ENCODE results near the gene SETBP1. TPM values are rescaled to one million over a fixed set of nuclear protein-coding genes. Genes with fewer than 3 reads are reported as not detected.

Gene SETBP1
- total and polyA plus RNA-seq, 2 of the 13 experiments (the other 11 are each of a cell fraction or from before 2014, with no cell fraction given), result 0.18 to 0.65 TPM

DNA sequence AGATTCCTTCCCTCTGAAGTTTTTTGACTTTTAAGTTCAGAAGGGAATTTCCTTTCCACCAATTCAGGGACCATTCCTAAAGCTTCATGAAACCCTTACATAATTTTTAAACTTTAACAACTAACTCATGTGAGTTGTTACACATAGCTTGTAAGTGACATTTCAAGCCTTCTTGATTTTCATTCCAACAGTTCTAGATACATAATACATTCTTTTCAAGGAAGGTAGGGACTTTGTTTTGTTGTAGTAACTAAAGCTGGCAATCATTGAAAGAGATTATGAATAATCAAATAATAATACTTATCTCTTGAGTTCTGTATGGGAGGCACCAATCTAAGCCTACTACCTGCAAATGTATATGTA, 45.4 kb downstream of the SETBP1 start:
- H4K20me1 ChIP-seq (ENCODE audit: insufficient read depth, low read length), result no peaks in the 10 kb centered on the region
- H3K4me3 ChIP-seq (replicated peaks in 1 of 3; ENCODE audit: insufficient read depth in 1 of 3, low read depth in 2 of 3, low read length in 3 of 3), result no peak overlapping the region
- POLR2A ChIA-PET, result no interaction called here
- H3K9ac ChIP-seq (ENCODE audit: insufficient read depth, low read depth, low read length), result no peak overlapping the region
- CTCF ChIA-PET (ENCODE audit: low intra/inter-chr PET ratio, low total read pairs), result no interaction called here
- H3K36me3 ChIP-seq (replicated peaks in 1 of 2; ENCODE audit: control insufficient read depth in 1 of 2, insufficient read depth in 2 of 2, low read length in 2 of 2), result no peaks in the 10 kb centered on the region
- no peak for DNase-seq (ENCODE audit: low spot score)
- H3K27ac ChIP-seq (ENCODE audit: extremely low read length, insufficient read depth, low read length), result no peak overlapping the region
- no peak for ATAC-seq
- TF ChIP-seq, protein P1, sequence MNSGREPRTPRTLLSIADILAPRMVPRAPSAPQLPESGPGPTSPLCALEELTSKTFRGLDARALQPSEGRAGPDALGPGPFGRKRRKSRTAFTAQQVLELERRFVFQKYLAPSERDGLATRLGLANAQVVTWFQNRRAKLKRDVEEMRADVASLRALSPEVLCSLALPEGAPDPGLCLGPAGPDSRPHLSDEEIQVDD (CRISPR knock-in tag; IDR thresholded peaks at IDR 0.05; ENCODE audit: borderline replicate concordance), result no peak
- TF ChIP-seq FOXK1 (CRISPR knock-in tag; IDR thresholded peaks at IDR 0.05; ENCODE audit: borderline replicate concordance, low read depth) (no peak), ZNF329 (CRISPR knock-in tag; IDR thresholded peaks at IDR 0.05; ENCODE audit: low read depth) (no peak), FOXA1 (IDR thresholded peaks at IDR 0.05) (no peak), FOXA1 (CRISPR knock-in tag; IDR thresholded peaks at IDR 0.05) (no peak), SP5 (CRISPR knock-in tag; IDR thresholded peaks at IDR 0.05; ENCODE audit: borderline replicate concordance, low read depth) (no peak), THAP11 (CRISPR knock-in tag; IDR thresholded peaks at IDR 0.05) (no peak), ZKSCAN5 (CRISPR knock-in tag; IDR thresholded peaks at IDR 0.05) (no peak), KDM4B (CRISPR knock-in tag; IDR thresholded peaks at IDR 0.05) (no peak)
- TF ChIP-seq, protein P2, sequence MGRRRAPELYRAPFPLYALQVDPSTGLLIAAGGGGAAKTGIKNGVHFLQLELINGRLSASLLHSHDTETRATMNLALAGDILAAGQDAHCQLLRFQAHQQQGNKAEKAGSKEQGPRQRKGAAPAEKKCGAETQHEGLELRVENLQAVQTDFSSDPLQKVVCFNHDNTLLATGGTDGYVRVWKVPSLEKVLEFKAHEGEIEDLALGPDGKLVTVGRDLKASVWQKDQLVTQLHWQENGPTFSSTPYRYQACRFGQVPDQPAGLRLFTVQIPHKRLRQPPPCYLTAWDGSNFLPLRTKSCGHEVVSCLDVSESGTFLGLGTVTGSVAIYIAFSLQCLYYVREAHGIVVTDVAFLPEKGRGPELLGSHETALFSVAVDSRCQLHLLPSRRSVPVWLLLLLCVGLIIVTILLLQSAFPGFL (CRISPR knock-in tag; IDR thresholded peaks at IDR 0.05), result no peak
- TF ChIP-seq, protein P3, sequence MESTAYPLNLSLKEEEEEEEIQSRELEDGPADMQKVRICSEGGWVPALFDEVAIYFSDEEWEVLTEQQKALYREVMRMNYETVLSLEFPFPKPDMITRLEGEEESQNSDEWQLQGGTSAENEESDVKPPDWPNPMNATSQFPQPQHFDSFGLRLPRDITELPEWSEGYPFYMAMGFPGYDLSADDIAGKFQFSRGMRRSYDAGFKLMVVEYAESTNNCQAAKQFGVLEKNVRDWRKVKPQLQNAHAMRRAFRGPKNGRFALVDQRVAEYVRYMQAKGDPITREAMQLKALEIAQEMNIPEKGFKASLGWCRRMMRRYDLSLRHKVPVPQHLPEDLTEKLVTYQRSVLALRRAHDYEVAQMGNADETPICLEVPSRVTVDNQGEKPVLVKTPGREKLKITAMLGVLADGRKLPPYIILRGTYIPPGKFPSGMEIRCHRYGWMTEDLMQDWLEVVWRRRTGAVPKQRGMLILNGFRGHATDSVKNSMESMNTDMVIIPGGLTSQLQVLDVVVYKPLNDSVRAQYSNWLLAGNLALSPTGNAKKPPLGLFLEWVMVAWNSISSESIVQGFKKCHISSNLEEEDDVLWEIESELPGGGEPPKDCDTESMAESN (CRISPR knock-in tag; conservative IDR thresholded peaks at IDR 0.05), result no peak
- TF ChIP-seq, protein P4, sequence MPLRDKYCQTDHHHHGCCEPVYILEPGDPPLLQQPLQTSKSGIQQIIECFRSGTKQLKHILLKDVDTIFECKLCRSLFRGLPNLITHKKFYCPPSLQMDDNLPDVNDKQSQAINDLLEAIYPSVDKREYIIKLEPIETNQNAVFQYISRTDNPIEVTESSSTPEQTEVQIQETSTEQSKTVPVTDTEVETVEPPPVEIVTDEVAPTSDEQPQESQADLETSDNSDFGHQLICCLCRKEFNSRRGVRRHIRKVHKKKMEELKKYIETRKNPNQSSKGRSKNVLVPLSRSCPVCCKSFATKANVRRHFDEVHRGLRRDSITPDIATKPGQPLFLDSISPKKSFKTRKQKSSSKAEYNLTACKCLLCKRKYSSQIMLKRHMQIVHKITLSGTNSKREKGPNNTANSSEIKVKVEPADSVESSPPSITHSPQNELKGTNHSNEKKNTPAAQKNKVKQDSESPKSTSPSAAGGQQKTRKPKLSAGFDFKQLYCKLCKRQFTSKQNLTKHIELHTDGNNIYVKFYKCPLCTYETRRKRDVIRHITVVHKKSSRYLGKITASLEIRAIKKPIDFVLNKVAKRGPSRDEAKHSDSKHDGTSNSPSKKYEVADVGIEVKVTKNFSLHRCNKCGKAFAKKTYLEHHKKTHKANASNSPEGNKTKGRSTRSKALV (CRISPR knock-in tag; IDR thresholded peaks at IDR 0.05), result no peak
- TF ChIP-seq, protein P5, sequence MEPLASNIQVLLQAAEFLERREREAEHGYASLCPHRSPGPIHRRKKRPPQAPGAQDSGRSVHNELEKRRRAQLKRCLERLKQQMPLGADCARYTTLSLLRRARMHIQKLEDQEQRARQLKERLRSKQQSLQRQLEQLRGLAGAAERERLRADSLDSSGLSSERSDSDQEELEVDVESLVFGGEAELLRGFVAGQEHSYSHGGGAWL (CRISPR knock-in tag; IDR thresholded peaks at IDR 0.05), result no peak
- TF ChIP-seq, protein P6, sequence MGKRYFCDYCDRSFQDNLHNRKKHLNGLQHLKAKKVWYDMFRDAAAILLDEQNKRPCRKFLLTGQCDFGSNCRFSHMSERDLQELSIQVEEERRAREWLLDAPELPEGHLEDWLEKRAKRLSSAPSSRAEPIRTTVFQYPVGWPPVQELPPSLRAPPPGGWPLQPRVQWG (CRISPR knock-in tag; IDR thresholded peaks at IDR 0.05; ENCODE audit: borderline replicate concordance, low read depth), result no peak
- in situ Hi-C loops (cut with HindIII; ENCODE audit: extremely low pct_ligation_motif_present, low pct_unique_long_range_greater_than_20kb) (no loop called here), intact Hi-C loops (cut with micrococcal nuclease; ENCODE audit: unreplicated experiment) (no loop called here)
- H3K27me3 ChIP-seq (ENCODE audit: control insufficient read depth in 1 of 2, insufficient read depth in 2 of 2, low read length in 2 of 2), result no peaks in the 10 kb centered on the region
- H3K4me1 ChIP-seq (ENCODE audit: insufficient read depth, low read length), result no peaks in the 10 kb centered on the region; the same call in 1 of the 2 replicates
- H3K9me3 ChIP-seq (ENCODE audit: low read length), result no peaks in the 10 kb centered on the region
- H3K79me2 ChIP-seq (ENCODE audit: insufficient read depth, low read length), result no peaks in the 10 kb centered on the region
- H2AFZ ChIP-seq (ENCODE audit: low read length), result no peak overlapping the region
- no TSS peak for BruUV-seq (replicated peaks)
- no peak overlapping the region for H3K4me2 ChIP-seq (ENCODE audit: low read depth, low read length)
- no peak for FAIRE-seq
